ENCODE results near the gene MAPRE2.

- TF ChIP-seq EZH2 (IDR thresholded peaks at IDR 0.05; ENCODE audit: insufficient read depth, poor library complexity, severe bottlenecking) = no peak
- TF ChIP-seq EZH2phosphoT487 (IDR thresholded peaks at IDR 0.05; ENCODE audit: insufficient read depth, low read depth) = no peak
These were observed 116.0 kb downstream of the MAPRE2 start for GRCh38 chr18:35157181-35157580.
